Amniotic stem cell (primary cell): ENCODE results near the gene NASP.

Source experiments
- DNase-seq: peaks from one replicate; lab custom pipeline; 2025; lab: John Stamatoyannopoulos, UW

Gene NASP, protein sequence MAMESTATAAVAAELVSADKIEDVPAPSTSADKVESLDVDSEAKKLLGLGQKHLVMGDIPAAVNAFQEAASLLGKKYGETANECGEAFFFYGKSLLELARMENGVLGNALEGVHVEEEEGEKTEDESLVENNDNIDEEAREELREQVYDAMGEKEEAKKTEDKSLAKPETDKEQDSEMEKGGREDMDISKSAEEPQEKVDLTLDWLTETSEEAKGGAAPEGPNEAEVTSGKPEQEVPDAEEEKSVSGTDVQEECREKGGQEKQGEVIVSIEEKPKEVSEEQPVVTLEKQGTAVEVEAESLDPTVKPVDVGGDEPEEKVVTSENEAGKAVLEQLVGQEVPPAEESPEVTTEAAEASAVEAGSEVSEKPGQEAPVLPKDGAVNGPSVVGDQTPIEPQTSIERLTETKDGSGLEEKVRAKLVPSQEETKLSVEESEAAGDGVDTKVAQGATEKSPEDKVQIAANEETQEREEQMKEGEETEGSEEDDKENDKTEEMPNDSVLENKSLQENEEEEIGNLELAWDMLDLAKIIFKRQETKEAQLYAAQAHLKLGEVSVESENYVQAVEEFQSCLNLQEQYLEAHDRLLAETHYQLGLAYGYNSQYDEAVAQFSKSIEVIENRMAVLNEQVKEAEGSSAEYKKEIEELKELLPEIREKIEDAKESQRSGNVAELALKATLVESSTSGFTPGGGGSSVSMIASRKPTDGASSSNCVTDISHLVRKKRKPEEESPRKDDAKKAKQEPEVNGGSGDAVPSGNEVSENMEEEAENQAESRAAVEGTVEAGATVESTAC

DNA sequence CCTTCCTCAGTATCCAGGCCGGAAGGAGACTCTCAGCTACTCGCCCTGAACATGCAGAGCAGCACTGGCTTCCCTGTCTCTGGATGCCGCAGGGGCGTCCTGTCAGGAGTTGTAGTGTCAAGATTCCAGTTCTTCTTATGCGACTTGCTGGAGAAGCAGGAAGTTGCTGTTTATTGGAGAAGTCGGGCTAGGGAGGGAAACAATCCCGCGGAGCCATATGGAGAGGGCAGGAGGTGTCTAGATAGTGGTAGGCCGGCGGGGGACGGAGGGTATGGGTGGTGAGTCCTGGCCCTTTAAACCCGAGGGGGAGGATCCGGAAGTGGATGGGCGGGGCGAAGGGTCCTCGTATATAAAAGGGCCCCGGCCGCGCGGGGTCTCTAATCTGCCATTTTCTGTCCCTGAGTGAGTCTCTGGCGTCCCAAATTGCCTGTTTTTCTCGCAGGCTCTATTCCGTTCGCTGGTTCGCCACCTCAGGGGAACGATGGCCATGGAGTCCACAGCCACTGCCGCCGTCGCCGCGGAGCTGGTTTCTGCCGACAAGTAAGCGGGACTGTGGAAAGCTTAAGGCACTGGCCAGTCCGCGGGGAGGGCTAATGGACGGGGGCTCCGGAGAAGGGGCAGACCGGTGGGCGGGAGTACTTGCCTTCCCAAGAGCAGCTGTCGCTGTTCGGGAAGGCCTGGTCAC lies at the start of gene NASP:
TSS of gene NASP (plus strand) at position 376 of the 685 bp plus-strand sequence. CDS start at position 482, 106 bp downstream.
- peak; percentile 62 for DNase-seq

DNA sequence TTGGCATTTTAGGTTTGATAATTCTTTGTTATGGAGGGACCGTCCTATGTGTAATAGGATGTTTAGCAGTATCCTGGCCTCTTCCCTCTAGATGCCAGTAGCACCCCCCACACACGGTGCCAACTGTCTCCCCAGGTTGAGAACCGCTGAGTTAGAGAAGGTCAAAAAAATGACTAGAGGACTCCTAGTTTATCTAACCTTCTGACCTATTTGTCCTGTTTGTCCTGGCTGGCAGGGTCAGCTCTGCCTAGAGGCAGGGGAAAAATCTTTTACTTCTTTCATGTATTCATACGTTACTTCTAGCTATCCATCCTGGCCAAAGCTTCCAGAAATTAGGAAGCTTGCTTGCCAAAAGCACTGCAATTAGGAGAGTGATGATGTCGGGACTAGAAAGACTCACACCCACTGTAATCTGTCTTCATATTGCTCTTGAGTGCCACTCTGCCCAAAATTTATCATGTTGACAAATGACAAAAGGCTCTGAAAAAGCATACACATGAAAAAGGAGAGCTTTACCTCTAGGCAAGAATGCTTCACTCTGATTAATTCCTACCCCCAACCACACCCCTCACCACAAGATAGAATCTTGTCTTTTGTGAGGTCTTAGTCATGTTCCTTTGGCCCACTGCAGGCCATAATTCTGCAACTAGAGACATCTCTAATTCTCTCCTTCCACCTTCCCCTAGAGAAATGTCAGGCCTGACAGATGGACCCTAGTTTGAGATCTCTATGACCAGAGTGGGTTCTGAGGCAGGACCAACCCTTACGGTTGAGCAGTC lies 47.7 kb upstream of the NASP start:
- no peak for DNase-seq

DNA sequence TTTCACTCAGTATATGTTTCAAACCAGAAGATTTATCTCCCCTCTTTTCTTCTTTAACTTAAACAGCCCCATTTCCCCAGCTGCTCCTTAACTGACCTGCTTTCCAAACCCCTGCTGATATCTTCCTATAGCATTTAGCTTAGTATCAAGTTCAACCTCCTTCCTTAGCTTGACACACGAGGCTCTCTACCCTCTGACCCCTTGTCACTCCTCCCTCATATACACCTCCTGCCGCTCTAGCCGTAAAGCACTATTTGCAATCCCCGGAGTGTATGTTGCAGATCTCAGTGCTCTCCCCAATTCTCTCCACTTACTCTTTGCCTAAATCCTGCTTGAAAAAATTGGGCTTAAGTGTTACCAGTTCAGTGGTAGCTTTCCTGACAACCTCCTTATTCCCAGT lies 47.0 kb upstream of the NASP start:
- no peak for DNase-seq

DNA sequence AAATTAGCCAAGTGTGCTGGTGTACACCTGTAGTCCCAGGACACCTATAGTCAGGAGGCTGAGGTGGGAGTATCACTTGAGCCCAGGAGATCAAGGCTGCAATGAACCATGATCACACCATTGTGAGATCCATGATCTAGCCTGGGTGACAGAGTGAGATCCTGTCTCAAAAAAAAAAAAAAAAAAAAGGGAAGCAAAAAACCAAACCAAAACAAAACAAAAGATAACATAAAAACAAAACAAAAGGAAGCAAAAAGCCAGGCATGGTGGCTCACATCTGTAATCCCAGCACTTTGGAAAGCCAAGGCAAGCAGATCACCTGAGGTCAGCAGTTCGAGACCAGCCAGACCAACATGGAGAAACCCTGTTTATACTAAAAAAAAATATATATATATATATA lies 42.6 kb upstream of the NASP start:
- DNase-seq, result no peak

DNA sequence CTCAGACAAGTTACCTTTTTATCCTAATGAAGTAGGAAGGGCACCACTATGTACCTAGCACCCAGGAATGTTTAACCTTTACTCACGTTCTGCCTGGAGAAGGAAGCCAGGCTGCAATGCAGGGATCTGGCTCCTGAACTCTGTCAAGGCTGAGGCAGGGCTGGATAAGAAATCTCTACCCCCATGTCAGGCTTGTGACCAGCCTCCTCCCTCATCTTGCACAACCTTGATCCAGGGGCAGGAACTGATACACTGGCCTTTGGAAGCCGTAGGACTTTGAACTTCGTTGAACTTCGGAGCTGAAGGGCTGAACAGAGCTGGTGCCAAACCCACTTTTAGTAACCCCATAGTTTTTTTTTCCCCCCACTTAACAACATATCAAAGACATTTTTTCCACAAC lies 41.2 kb upstream of the NASP start:
- no peak for DNase-seq

DNA sequence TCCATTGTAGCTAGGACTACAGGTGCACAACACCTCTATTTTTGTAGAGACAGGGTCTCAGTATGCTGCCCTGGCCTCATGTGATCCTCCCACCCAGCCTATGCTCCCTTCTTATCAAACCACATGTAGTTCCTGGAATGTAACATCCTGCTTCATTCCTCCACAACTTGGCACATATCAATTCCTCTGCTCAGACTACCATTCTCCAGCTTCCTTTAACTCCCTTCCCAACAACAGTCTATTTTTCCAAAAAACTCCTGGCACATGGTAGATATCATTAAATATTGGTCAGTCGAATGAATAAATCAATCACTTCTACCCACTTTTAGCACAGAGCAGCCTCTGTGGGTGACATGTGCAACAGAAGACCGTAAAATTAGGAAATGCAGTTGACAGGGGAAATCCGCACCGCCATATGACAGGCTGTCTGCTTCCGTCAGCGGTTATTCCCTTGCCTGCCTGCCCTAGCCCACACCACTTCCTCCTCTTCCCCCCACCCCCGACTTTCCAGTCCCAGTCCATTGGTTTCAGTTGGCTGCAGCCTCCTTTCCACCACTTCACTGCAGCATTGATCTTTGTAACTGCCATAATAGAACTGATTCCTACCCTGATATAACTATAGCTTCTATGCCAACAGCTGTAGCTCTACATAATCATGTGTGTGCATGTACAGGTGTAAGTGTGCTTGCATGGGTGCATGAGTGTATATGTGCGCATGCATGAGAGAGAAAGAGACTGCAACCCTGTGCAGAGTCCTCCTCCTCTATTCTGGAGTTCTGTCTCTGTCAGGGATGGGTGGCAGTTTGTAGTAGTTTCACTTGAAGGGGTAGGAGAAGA lies 40.0 kb upstream of the NASP start:
- no peak for DNase-seq

DNA sequence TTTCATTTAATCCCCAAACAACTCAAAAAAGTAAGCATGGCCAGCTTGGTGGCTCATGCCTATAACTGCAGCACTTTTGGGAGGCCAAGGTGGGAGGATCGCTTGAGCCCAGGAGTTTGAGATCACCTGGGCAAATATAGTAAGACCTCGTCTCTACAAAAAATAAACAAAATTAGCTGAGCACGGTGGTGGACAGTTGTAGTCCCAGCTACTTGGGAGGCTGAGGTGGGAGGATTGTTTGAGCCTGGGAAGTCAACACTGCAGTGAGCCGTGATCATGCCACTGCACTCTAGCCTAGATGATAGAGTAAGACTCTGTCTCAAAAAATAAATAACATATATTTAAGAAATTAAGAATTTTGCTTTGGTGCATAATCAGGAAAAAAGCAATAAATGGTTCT lies 39.3 kb upstream of the NASP start:
- DNase-seq, result no peak

DNA sequence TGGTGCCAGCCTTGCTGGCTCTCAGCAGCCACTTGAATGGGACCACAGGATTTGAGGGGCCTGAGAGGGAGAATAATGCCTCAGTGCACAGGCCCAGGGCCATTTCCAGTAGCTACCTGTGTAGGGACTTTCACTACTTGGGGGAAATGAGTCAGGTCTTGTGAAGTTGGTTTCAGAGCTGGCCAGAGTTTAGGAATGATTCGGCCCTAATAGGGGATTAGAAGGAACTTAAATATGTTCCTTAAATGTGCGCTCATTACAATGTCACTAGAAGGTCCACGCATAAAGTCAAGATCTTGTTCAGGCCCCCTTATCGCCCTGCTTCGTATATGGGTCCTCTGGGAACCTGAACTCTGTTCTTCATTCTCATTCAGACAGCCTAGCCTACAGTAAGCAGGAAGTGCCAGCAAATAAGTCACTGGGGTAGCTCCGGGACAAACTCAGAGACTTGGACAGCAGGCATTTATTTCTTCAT lies 38.8 kb upstream of the NASP start:
- no peak for DNase-seq

DNA sequence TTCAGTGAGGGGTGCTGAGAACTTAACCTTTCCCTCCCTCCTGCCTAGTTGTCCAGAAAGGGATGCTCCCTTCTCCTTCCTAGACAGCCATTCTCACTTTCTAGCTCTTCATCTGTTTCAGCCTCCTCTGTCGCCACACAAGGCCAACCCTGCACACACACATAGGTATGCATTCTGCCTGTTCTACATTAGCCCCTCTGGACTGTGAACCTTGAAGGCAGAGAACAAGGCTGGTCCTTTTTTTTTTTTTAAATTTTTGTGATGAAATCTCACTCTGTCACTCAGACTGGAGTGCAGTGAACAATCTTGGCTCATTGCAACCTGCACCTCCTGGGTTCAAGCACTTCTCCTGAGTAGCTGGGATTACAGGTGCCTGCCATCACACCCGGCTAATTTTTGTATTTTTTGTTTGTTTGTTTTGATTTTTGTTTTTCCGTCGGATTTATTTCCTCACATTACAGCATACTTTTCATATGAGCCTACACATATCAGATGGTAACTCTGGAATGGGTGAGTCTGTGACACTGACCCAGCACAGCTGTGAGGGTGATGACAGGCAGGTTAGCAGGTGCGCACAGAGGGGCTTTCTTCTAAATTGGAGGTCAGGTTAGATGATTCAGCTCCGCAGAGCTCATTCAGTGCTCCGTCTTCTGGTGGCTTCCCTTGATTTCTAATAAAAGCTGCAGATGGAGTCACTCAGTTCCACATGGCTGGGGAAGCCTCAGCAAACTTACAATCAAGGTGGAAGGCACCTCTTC lies 38.1 kb upstream of the NASP start:
- DNase-seq, result no peak

DNA sequence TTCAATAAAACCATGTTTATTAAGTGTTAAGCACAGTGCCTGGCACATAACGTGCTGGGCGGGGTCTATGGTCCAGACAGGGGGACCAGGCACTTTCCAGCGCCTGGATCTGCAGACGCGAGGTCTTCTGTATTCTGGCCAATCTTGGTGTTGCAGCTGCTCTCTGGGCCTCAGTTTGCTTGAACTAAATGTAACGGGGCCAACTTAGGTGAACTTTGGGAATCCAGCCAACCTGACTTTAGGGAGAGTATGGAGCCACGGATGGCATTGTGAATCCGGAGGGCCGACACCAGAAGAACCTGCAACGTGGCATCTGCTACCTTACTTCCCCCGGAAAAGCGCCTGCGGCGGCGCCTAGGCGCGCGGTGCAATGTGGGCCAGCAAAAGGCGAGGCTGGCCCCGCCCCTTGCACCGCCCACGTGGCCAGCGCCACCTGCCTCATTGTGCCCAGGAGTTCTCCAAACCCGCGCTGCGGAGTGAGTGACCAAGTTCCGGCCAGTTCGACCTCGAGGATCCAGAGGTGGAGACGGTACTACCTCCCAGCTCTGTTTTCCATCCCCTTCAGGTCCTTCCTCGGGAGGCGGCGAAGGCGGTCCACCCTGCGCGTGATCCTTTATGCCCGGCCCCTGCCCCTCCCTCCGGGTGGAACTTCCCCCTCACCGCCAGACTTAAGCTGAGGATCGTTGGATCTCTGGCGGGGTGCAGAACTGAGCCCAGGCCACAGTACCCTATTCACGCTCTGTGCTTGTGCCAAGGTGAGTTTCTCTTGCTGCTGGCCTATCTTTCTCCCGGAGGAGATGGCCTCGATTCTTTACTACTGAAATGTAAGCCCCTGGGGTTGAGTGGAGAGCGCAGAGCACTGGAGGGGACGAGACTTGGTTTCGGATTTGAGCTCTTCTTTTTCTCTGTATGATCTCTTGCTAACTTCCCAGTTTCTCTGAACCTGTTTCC lies 33.2 kb upstream of the NASP start, which contains the start of gene AKR1A1:
TSS of gene AKR1A1 (plus strand) at position 426 of the 951 bp plus-strand sequence. CDS start 10,969 bp downstream, outside the sequence.
- peak; percentile 70 for DNase-seq

DNA sequence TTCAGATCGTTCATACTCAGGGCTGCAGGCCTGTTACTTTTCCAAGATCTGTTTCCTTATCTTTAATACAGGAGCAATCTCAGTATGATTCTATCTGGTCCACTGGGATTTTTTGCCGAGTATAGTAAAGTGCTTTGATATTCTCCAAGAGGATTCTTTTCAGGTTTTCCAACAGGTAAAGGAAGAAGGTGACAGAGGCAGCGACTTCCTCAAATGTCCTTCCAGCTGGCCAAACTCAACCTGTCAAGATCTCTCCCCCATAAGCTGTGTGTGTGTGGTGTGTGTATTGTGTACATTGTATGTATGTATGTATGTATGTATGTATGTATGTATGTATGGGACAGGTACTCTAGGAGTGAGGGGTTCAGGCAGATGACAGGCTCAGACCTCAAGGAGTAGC lies 32.2 kb upstream of the NASP start:
- no peak for DNase-seq

DNA sequence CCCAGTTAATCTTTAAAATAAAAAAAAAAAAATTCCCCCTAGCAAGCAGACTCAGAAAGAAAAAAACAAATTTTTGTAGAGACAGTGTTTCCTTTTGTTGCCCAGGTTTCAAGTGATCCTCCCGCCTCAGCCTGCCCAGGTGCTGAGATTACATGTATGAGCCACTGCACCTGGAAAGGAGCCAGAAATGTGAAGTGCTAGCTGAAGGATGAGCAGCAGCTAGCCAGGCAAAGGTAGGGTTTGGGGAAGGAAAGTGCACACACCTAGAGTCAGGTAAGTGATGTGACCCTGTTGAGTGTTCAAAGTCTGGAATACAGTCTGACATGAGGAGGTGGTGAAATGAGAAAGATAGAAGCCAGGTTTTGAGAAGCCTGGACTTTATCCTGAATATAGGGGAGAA lies 31.5 kb upstream of the NASP start:
- DNase-seq, result no peak

DNA sequence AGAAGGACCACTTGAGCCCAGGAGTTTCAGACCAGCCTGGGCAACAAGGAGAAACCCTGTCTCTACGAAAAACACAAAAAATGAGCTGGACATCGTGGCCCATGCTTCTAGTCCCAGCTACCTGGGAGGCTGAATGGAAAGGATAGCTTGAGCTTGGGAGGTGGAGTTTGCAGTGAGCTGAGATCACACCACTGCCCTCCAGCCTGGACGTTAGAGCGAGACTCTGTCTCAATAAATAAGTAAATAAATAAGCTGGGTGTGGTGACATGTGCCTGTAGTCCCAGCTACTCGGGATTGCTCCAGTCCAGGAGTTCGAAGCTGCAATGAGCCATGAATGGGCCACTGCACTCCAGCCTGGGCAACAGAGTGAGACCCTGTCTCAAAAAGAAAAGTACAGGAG lies 29.6 kb upstream of the NASP start:
- no peak for DNase-seq

DNA sequence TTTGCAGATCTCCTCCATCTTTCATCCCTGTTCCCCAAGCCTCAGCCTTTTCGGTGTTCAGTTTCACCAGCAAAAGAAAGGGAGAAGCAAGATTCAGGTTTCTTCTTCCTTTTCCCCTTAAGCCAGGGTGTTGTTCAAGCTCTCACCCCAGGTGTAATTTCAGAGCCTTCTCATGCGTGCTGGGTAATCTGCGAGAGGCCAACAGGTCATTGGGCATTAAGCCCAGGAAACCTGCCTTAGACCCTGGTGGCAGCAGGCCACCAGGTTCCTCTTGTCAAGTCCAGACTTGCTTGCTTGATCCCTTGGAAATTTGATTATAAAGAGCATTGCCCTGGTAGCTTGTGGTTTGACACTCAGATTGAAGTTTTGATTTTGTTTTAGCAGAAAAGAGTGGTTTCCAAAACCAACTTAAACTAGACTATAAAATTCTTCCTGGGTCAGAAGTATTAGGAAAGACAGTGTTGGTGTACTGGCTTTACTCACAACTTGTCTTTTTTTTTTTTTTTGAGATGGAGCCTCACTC lies 26.4 kb upstream of the NASP start:
- DNase-seq, result no peak

DNA sequence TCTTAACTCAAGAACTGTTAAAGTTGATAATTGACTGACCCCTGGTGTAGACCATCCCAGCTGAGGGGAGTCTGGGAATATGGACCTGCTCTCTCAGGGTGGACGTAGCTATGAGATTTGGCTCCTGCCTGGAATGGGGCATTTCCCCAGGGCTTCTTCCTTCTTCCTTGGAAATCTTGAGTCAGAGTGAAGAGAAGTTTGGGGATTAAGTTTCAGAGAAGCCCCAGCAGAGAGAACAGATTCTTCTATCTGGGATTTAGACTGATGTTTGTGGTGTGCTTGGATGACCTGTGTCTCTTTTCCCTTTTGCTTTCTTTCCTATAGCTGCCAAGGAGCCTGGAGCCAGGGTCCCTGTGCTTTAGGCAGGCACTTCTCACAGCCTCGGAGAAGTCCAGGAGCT lies 20.0 kb upstream of the NASP start:
- no peak for DNase-seq

DNA sequence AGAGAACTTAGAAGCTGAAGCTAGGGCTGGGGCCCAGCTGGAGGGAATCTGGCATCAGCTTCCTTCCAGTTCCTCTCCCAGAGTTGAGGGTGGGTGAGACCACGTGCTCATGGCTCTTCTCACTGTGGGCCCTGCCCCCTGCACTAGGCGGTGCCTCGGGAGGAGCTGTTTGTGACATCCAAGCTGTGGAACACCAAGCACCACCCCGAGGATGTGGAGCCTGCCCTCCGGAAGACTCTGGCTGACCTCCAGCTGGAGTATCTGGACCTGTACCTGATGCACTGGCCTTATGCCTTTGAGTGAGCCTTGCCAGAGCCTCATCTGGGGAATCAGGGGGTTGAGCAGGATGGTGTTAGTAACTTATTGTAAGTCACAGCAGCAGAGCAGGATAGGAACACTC lies 17.1 kb upstream of the NASP start:
- DNase-seq, result no peak

DNA sequence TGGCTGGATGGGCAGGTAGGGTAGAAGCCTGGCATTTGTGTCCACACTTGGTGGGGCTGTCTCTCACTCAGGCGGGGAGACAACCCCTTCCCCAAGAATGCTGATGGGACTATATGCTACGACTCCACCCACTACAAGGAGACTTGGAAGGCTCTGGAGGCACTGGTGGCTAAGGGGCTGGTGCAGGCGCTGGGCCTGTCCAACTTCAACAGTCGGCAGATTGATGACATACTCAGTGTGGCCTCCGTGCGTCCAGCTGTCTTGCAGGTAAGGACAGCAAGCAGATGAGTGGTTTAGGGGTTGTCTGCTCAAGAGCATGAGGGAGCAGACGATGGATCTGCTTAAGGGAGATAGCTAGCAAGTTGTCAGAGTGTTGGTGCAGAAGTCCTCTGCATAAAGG lies 15.9 kb upstream of the NASP start:
- no peak for DNase-seq

DNA sequence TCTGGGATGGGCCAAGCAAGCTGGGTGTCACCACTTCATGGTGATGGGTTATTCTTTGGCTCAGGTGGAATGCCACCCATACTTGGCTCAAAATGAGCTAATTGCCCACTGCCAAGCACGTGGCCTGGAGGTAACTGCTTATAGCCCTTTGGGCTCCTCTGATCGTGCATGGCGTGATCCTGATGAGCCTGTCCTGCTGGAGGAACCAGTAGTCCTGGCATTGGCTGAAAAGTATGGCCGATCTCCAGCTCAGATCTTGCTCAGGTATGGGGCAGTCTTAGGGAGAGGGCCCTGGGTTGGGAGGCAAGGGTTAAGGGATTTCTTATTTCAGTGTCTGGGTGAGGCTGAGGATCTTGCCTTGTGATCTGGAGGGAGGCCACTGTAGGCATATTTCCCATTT lies 15.4 kb upstream of the NASP start:
- no peak for DNase-seq

DNA sequence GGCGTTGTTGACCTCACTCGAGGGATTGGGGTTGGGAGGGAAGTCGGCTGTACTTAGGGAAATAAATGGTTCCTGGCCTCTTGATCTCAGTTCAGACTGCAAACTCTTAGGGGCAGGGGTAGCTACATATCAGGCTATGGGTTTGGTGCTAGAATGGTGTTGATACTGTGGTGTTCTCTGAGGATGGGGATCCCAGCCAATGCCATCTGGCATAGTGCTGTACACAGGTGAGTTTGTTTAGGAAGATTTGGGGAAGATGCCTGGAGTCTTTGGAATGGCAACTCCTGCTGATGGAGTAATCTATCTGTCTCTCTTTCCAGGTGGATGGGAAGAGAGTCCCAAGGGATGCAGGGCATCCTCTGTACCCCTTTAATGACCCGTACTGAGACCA lies 14.3 kb upstream of the NASP start:
- no peak for DNase-seq
